C4-2B (cell line): ENCODE data around the gene RPH3AL.

Experiments
- H3K27ac ChIP-seq: fragments of 450-650 bp; 2 replicates; pipeline ENCODE4 v1.5.1; 2017
- CTCF ChIP-seq: fragments of 450-650 bp; conservative IDR thresholded peaks from 2 replicates; pipeline ENCODE4 v1.5.1; 2017; ENCODE audit warnings: mild to moderate bottlenecking
- ZFX ChIP-seq: fragments of 450-650 bp; IDR thresholded peaks from 2 replicates; pipeline ENCODE4 v1.6.1; 2017

The RPH3AL gene

GRCh38 chr17:260944-261343, 91.7 kb downstream of the RPH3AL start:
- no peak for TF ChIP-seq CTCF
- no peak for TF ChIP-seq ZFX
- H3K27ac ChIP-seq, result no peak overlapping the region

GRCh38 chr17:260031-260791, 92.4 kb downstream of the RPH3AL start:
- TF ChIP-seq ZFX, result no peak
- TF ChIP-seq CTCF, result no peak
- no peak overlapping the region for H3K27ac ChIP-seq

- H3K27ac ChIP-seq, result no peak overlapping the region
Measured at GRCh38 chr17:259341-259976, 93.1 kb downstream of the RPH3AL start.

GRCh38 chr17:258906-259305, 93.7 kb downstream of the RPH3AL start:
- no peak for TF ChIP-seq ZFX
- no peak for TF ChIP-seq CTCF
- no peak overlapping the region for H3K27ac ChIP-seq

More at GRCh38 chr17:259341-259976, 93.1 kb downstream of the RPH3AL start:
- TF ChIP-seq CTCF, result no peak
- no peak for TF ChIP-seq ZFX

GRCh38 chr17:258045-258734, 94.4 kb downstream of the RPH3AL start:
- TF ChIP-seq CTCF (no peak), ZFX (no peak)

DNA sequence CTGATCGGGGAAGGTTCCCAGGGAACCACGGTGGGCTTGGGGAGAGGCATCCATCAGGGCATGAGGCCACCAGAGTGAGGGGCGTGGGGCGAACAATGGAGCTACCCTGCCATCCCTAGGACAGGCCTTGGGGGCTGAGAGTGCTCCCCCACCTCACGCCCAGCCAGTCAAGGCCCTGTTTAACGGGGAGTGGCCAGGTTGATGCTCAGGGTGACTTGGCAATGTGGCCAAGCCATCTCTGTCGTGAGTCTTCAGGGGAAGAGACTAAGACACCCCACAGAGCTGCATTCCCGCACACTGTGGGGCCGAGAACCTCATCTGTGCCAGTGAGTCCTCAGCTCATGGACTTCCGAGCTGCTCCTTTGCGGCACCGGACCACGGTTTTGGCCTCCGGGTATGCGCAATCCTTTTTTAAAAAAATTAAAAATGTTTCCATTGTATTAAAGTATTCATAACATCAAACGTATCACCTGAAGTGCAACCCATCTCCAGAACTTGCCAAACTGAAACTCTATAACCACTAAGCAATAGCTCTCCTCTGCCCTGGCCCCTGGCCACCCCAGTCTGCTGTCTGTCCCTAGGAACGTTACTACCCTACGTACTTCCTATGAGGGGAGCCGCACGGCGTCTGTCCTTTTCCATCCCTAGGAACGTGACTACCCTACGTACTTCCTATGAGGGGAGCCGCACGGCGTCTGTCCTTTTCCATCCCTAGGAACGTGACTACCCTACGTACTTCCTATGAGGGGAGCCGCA, 99.3 kb downstream of the RPH3AL start:
- TF ChIP-seq ZFX (no peak), CTCF (no peak)
- no peak overlapping the region for H3K27ac ChIP-seq

More at GRCh38 chr17:258045-258734, 94.4 kb downstream of the RPH3AL start:
- H3K27ac ChIP-seq, result no peak overlapping the region
